ENCODE data around the gene G6PC1.

DNA sequence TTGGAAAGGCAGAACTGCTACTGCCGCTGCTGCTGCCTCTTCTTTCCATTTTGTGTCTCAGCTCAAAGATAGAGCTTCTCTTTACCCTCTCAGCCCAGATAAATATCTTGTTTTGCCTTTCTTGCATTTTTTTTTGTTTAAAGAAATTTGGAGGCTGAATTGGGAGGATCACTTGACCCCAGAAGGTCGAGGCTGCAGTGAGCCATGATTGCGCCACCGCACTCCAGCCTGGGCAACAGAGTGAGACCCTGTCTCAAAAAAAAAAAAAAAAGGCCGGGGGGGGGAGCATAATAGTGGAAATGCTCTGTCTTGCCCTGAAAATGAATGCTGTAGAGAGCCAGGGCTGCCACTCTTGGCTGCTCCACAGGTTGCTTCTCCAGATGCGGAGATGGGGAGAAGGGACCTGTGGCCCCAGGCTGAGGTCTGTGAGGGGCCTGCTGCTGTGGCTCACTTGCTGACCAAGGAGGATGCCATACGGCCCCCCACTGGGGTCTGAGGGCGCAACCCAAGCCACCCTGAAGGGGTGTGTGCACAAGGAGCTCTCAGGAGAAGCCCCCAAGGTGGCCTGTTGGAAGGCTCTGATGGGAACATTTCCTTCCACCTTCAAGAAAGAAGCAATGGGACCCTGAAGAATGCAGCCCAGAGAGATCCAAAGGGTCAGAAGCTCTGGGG lies 21.5 kb upstream of the G6PC1 start:
- TF ChIP-seq MXI1 (conservative IDR thresholded peaks at IDR 0.05; ENCODE audit: poor library complexity, severe bottlenecking) (no peak), EZH2 (IDR thresholded peaks at IDR 0.05; ENCODE audit: borderline replicate concordance, insufficient read depth, low read length, poor library complexity, severe bottlenecking) (no peak), EP300 (conservative IDR thresholded peaks at IDR 0.05; ENCODE audit: poor library complexity, severe bottlenecking) (no peak), SMC3 (conservative IDR thresholded peaks at IDR 0.05; ENCODE audit: poor library complexity) (no peak), POLR2AphosphoS5 (IDR thresholded peaks at IDR 0.05) (no peak)
- TF ChIP-seq, protein P1, sequence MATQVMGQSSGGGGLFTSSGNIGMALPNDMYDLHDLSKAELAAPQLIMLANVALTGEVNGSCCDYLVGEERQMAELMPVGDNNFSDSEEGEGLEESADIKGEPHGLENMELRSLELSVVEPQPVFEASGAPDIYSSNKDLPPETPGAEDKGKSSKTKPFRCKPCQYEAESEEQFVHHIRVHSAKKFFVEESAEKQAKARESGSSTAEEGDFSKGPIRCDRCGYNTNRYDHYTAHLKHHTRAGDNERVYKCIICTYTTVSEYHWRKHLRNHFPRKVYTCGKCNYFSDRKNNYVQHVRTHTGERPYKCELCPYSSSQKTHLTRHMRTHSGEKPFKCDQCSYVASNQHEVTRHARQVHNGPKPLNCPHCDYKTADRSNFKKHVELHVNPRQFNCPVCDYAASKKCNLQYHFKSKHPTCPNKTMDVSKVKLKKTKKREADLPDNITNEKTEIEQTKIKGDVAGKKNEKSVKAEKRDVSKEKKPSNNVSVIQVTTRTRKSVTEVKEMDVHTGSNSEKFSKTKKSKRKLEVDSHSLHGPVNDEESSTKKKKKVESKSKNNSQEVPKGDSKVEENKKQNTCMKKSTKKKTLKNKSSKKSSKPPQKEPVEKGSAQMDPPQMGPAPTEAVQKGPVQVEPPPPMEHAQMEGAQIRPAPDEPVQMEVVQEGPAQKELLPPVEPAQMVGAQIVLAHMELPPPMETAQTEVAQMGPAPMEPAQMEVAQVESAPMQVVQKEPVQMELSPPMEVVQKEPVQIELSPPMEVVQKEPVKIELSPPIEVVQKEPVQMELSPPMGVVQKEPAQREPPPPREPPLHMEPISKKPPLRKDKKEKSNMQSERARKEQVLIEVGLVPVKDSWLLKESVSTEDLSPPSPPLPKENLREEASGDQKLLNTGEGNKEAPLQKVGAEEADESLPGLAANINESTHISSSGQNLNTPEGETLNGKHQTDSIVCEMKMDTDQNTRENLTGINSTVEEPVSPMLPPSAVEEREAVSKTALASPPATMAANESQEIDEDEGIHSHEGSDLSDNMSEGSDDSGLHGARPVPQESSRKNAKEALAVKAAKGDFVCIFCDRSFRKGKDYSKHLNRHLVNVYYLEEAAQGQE (IDR thresholded peaks at IDR 0.05; ENCODE audit: borderline replicate concordance), result no peak
- TF ChIP-seq, protein P2, sequence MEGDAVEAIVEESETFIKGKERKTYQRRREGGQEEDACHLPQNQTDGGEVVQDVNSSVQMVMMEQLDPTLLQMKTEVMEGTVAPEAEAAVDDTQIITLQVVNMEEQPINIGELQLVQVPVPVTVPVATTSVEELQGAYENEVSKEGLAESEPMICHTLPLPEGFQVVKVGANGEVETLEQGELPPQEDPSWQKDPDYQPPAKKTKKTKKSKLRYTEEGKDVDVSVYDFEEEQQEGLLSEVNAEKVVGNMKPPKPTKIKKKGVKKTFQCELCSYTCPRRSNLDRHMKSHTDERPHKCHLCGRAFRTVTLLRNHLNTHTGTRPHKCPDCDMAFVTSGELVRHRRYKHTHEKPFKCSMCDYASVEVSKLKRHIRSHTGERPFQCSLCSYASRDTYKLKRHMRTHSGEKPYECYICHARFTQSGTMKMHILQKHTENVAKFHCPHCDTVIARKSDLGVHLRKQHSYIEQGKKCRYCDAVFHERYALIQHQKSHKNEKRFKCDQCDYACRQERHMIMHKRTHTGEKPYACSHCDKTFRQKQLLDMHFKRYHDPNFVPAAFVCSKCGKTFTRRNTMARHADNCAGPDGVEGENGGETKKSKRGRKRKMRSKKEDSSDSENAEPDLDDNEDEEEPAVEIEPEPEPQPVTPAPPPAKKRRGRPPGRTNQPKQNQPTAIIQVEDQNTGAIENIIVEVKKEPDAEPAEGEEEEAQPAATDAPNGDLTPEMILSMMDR (IDR thresholded peaks at IDR 0.05; ENCODE audit: poor library complexity, severe bottlenecking), result no peak
